IgD-negative memory B cell (primary cell): Measurements from ENCODE around the gene URB2. TPM values are rescaled to one million over a fixed set of nuclear protein-coding genes. Genes with fewer than 3 reads are reported as not detected.
"Not testable (repeated sequence)": the region's sequence is repeated elsewhere in the genome, so short reads cannot be mapped to it uniquely, and the experiment has no call there.

Experiments
- H3K27ac Mint-ChIP-seq, 3 donors: one replicate each; pipeline ENCODE4 v1.8.0; 2020 to 2022; ENCODE audit warnings: mild to moderate bottlenecking in 3 of 3, mixed read lengths in 3 of 3, moderate library complexity in 1 of 3
- H3K27me3 Mint-ChIP-seq: one replicate; pipeline ENCODE4 v1.8.0; 2021; ENCODE audit warnings: mixed read lengths
- H3K36me3 Mint-ChIP-seq: one replicate; pipeline ENCODE4 v1.8.0; 2020; ENCODE audit warnings: mild to moderate bottlenecking, mixed read lengths
- H3K4me1 Mint-ChIP-seq, 3 donors: one replicate each; pipeline ENCODE4 v1.8.0; 2020 to 2022; ENCODE audit warnings: mixed read lengths in 3 of 3, mild to moderate bottlenecking in 1 of 3
- H3K4me3 Mint-ChIP-seq, 4 donors: one replicate each; pipeline ENCODE4 v1.8.0; 2020 to 2022; ENCODE audit warnings: mild to moderate bottlenecking in 4 of 4, mixed read lengths in 4 of 4, moderate library complexity in 3 of 4
- H3K9me3 Mint-ChIP-seq, 3 donors: one replicate each; pipeline ENCODE4 v1.8.0; 2020 to 2021; ENCODE audit warnings: mixed read lengths in 3 of 3, mild to moderate bottlenecking in 1 of 3
- polyA plus RNA-seq: library from polyadenylated mRNA; unstranded; fragments of 300-500 nt; fragmentation: Illumina TruSeq; gene quantifications from one replicate; pipeline ENCODE4 v1.2.3, GENCODE V29; 2021

The URB2 gene
- 5.6 TPM for polyA plus RNA-seq

DNA sequence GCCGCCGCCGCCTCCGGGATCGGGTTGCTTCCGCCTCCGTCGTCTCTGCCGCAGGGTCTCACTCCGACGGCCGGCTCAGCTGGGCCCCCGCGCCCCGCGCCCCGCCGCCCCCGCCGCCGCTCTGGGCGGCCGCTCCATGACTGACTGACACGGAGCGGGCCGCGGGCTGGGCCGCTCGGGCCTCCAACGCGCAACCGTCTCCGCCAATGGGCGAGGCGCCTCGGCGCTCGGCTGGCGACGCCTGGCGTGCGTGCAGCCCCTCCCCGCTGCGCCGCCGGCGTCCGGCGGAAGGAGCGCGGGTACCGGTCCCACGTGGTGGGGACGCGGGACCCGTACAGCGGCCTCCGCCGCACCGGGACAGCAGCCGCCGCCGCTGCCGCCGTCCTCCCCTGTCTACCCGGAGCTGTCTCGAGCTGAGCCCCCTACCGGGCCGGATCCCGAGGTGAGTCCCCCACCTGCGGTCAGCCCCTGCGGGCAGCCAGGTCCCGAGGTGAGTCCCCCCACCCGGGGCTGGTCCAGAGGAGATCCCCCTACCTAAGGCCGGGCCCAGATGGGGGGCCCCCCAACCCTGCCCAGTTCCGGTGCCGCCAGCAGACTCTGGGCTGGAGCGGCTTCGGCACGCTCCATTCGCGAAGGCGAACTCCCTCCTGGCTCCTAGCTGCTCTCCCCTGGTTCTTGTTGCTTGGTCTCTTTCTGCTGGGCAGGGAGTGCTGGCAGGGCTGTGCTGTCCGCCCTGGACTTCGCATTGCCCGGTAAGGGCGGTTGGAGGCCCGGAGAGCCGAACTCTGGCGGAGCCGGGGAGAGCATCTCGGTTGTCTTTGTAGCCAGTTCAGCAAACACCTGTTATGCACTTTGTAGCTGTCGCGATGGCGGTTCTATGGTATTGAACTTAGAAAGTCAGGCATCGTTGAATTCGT, at the start of gene URB2, which contains the start of gene TAF5L:
TSS of gene URB2 (plus strand) at position 333 of the 917 bp plus-strand sequence. CDS start 1,387 bp downstream, outside the sequence.
TSS of gene TAF5L (minus strand) at position 208 of the 917 bp plus-strand sequence. CDS start 11,640 bp downstream, outside the sequence.
- H3K4me3 Mint-ChIP-seq: peak within 1 kb of the TSS; percentile 92 to 99 (median 98)
- no peaks in the 10 kb centered on the region for H3K9me3 Mint-ChIP-seq
- peak within 1 kb of the TSS; percentile 89 to 96 (median 93) for H3K27ac Mint-ChIP-seq
- no peaks in the 10 kb centered on the region for H3K27me3 Mint-ChIP-seq
- H3K4me1 Mint-ChIP-seq: peaks cover 13 to 37% (median 35%) of the 10 kb centered on the region in 3 donors
- H3K36me3 Mint-ChIP-seq: peaks cover 4% of the 10 kb centered on the region

DNA sequence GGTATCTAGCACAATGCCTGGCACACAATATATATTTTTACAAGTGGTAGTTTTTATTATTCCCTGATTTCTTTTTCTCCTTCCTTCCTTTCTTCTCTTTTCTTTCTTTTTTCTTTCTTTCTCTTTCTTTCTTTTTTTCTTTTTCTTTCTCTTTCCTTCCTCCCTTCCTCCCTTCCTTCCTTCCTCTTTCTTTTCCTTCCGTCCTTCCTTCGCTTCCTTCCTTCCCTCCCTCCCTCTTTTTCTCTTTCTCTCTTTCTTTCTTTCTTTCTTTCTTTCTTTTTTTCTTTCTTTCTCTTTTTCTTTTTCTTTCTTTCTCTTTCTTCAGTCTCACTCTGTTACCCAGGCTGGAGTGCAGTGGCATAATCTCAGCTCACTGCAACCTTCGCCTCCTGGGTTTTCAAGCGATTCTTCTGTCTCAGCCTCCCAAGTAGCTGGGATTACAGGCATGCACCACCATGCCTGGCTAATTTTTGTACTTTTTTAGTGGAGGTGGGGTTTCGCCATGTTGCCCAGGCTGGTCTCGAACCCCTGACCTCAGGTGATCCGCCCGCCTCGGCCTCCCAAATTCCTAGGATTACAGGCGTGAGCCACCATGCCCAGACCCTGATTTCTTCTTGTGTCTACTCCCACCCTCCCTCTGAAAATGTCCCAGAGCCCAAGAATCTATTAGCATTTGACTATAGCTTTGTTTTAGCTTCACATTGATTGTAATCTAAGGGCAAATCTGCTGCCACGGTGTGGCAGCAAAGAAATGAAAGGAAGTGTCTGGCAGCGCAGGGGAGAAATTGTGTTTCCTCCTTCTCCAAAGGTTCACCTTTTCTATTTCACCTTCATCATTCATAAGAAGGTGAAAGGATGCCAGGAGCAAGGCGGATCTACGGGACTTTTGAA, 47.6 kb upstream of the URB2 start:
- Mint-ChIP-seq H3K27me3 (no peaks in the 10 kb centered on the region), H3K9me3 (no peaks in the 10 kb centered on the region), H3K27ac (no peak overlapping the region), H3K36me3 (no peaks in the 10 kb centered on the region), H3K4me3 (peak overlapping the region in 3 of 4 donors; percentile 72 to 90 (median 89)), H3K4me1 (peaks cover 9 to 12% (median 11%) of the 10 kb centered on the region in 3 donors)

DNA sequence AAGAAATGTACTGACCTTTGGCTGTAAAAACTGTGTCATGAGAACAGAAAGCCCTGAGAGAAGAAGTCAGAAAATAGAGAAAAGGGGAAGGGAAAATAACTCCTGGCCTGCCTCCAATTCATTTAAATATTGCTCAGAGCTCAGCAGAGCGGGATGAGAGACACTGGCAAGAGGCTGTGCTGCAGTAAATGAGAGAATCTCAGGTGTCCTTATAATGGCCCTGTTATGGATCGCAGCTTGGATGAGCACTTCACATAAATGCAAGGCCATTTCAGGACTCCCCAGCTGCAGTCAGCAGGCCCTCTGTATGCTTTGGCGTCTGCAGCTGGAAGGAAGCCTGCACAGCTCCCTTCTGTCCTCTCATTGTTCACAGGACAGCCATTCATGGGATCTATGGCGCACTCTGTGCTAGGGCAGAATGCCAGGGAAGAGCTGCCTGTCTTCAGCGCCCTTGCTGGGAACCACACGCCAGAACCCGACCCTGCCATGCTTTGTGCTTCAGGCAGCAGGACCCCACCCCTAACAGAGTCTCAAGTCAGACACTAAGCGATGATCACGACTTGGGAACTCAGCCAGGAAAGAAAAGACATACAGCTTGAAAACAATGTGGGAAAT, 46.9 kb upstream of the URB2 start:
- Mint-ChIP-seq H3K4me1 (peaks cover 9 to 12% (median 11%) of the 10 kb centered on the region in 3 donors), H3K27me3 (no peaks in the 10 kb centered on the region), H3K4me3 (peak overlapping the region in 3 of 4 donors; percentile 72 to 90 (median 89)), H3K9me3 (no peaks in the 10 kb centered on the region), H3K36me3 (no peaks in the 10 kb centered on the region), H3K27ac (peak overlapping the region in 2 of 3 donors; percentile 48 to 55)

DNA sequence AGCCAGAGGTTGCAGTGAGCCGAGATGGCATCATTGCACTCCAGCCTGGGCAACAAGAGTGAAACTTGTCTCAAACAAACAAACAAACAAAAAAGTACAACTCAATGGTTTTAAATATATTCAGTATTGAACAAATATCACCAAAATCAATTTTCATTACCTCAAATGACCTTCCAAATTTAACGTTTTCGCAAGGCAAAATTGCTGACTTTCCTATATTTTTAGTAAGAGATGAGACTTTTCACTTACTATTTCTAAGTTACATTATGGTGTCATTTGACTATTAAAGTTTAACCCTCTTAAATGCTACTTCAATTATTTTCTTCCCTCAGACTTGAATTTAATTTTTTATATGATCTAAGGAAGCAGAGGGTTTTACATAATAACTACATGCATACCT, 44.6 kb upstream of the URB2 start:
- H3K27me3 Mint-ChIP-seq: no peaks in the 10 kb centered on the region
- H3K9me3 Mint-ChIP-seq: no peaks in the 10 kb centered on the region
- peaks cover 9 to 12% (median 11%) of the 10 kb centered on the region in 3 donors for H3K4me1 Mint-ChIP-seq
- no peak overlapping the region for H3K27ac Mint-ChIP-seq
- no peak overlapping the region for H3K4me3 Mint-ChIP-seq
- H3K36me3 Mint-ChIP-seq: no peaks in the 10 kb centered on the region

DNA sequence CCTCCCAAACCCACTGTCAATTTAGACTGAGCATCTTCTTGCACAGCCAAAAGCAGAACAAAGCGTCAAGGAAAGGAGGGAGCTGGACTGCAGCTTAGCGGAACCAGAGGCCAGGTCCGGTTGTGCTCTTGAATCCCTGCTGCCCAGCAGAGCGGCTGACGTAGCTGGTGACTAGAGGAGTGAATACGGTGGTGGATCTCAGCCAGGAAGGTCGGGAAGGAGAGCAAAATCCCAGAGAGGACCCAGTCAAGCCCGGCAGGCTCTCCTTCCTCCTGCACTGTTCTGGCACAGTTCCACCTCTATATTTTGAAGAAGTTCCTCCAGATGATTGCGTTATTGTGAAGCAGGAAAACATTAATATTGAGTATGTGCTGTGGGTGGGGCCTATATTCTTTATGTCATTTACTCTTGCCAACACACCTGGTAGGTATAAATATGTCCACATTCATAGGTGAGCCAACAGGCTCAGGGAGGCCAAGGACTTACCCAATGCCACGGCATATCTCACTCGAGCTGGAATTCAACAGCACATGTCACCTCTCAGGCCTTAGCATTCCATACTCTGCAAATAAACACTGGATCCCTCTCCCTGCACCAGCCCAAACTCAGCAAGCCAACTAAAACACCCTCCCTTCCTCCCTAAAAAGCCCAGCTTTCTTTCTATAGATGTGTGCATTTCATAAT, 43.9 kb upstream of the URB2 start:
- no peaks in the 10 kb centered on the region for H3K36me3 Mint-ChIP-seq
- H3K4me1 Mint-ChIP-seq: peaks cover 9 to 12% (median 12%) of the 10 kb centered on the region in 3 donors
- no peaks in the 10 kb centered on the region for H3K9me3 Mint-ChIP-seq
- H3K27me3 Mint-ChIP-seq: no peaks in the 10 kb centered on the region
- no peak overlapping the region for H3K27ac Mint-ChIP-seq
- no peak overlapping the region for H3K4me3 Mint-ChIP-seq

DNA sequence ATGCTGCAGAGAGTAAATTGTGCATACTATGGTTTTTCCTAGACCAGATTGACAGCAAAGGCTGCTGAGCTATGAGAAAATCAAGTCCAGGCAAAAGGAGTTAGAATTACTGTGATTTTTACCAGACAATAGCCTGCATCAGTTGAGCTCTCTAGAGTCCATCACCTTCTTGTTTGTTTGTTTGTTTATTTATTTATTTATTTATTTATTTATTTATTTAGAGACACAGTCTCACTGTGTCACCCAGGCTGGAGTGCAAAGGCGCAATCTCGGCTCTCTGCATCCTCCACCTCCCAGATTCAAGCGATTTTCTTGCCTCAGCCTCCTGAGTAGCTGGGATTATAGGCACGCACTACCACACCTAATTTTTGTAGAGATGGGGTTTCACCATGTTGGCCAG, 43.3 kb upstream of the URB2 start:
- Mint-ChIP-seq H3K36me3 (no peaks in the 10 kb centered on the region), H3K4me3 (no peak overlapping the region), H3K27me3 (no peaks in the 10 kb centered on the region), H3K4me1 (peaks cover 9 to 14% (median 12%) of the 10 kb centered on the region in 3 donors), H3K27ac (no peak overlapping the region), H3K9me3 (no peaks in the 10 kb centered on the region)

DNA sequence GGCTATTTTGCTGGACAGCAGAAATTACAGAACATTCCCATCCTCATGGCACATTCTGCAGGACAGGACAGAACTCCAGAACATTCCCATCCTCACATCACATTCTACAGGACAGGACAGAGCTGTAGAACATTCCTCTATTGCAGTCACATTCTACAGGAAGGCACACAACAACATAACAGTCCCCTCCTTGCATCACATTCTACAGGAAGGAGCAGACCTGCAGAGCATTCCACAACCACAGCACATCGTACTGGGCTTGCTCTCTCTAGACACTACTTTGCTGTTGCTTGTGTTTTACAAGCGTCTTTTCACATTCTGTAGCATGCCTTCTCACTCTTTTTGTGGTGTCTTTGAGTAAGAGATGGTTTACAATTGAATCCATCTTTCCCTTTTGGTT, 40.7 kb upstream of the URB2 start:
- H3K36me3 Mint-ChIP-seq: peaks cover 2% of the 10 kb centered on the region
- no peak overlapping the region for H3K4me3 Mint-ChIP-seq
- H3K27ac Mint-ChIP-seq: no peak overlapping the region
- peaks cover 0 to 2% (median 0%) of the 10 kb centered on the region in 3 donors for H3K4me1 Mint-ChIP-seq
- H3K27me3 Mint-ChIP-seq: no peaks in the 10 kb centered on the region
- H3K9me3 Mint-ChIP-seq: no peaks in the 10 kb centered on the region

DNA sequence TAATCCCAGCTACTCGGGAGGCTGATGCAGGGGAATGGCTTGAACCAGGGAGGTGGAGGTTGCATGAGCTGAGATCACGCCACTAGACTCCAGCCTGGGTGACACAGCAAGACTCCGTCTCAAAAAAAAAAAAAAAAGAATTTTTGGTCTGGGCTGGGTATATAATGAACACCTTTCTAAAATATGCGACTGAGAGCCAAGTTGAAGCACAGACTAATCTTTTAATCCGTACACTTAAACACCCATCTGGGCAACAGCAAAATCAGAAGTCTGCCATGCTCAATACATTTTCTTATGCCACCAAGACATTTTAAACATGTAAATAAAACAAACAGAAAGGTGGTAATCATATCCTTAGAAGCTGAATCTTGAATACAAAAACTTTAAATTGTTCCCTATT, 35.9 kb upstream of the URB2 start:
- peak overlapping the region in 1 of 3 donors; percentile 19 for H3K27ac Mint-ChIP-seq
- no peaks in the 10 kb centered on the region for H3K27me3 Mint-ChIP-seq
- no peak overlapping the region for H3K4me3 Mint-ChIP-seq
- no peaks in the 10 kb centered on the region for H3K9me3 Mint-ChIP-seq
- peaks cover 0 to 2% (median 0%) of the 10 kb centered on the region in 3 donors for H3K4me1 Mint-ChIP-seq
- peaks cover 2% of the 10 kb centered on the region for H3K36me3 Mint-ChIP-seq

DNA sequence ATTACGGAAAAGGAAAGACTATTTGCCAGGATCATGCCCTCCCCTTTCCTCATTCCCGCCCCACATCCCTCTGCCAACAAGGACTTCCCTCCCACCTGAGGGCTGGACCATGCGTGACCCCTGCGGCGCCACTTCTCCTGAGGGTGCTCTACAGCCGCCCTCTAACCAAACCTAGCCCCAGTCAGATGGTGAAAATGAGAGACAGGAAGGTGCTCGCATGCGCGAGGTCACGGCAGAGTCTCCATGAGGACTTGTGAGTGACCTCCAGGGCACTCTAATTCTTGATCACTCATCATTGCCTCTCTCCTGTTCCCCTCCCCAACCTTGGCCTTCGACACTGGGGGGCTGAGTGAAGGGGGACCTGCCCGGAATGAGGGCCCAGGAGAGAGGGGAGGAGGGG, 32.2 kb upstream of the URB2 start:
- H3K36me3 Mint-ChIP-seq: peaks cover 6% of the 10 kb centered on the region
- no peaks in the 10 kb centered on the region for H3K27me3 Mint-ChIP-seq
- H3K9me3 Mint-ChIP-seq: no peaks in the 10 kb centered on the region
- no peak overlapping the region for H3K4me3 Mint-ChIP-seq
- H3K27ac Mint-ChIP-seq: no peak overlapping the region
- peaks cover 0 to 7% (median 2%) of the 10 kb centered on the region in 3 donors for H3K4me1 Mint-ChIP-seq

DNA sequence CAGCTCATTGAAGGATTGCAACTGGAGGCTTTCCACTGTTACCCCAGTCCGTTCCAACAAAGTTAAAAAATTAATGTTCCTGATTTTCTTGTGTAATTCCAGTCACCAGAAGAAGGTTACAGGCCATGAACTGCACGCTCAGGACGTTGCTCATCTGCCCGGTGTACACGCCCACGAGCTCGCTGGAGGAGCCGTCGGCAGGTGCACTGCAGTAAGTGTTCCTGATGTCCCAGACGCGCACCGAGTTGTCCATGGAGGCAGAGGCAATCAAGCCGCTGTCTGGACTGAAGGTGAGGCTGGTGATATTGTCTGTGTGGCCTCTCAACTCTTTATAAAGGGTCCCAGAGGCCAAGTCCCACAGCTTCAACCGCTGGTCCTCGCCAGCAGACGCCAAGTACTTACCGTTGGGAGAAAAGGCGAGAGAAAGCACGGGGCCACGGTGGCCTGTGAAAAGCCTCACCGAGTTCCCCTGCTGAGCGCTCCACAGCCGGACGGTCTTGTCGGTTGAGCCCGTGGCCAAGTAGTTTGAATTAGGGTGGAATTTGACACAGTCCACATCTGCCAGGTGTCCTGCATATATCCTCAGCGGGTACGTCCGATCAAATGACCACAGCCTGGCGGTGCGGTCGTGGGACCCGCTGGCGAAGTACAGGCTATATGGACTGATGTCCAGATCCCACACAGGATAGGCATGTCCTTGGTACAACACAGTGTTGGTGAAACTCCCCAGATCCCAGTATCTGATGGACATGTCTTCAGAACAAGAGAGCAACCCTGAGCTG, 31.6 kb upstream of the URB2 start:
- Mint-ChIP-seq H3K27ac (peak overlapping the region in 1 of 3 donors; percentile 50), H3K9me3 (no peaks in the 10 kb centered on the region), H3K27me3 (no peaks in the 10 kb centered on the region), H3K36me3 (peaks cover 4% of the 10 kb centered on the region), H3K4me1 (peaks cover 0 to 7% (median 3%) of the 10 kb centered on the region in 3 donors), H3K4me3 (no peak overlapping the region)

DNA sequence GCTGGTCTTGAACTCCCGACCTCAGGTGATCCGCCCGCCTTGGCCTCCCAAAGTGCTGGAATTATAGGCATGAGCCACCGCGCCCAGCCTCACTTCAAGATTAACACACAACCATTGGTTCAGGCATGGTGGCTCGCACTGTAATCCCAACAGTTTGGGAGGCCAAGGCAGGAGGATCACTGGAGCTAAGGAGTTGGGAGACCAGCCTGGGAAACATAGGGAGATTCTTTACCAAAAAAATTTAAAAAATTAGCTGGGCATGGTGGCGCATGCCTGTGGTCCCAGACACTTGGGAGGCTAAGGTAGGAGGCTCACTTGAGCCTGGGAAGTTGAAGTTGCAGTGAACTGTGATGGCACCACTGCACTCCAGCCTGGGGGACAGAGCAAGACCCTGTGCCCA, 30.2 kb upstream of the URB2 start:
- not testable (repeated sequence) for H3K4me3 Mint-ChIP-seq, H3K36me3 Mint-ChIP-seq, H3K27ac Mint-ChIP-seq, H3K4me1 Mint-ChIP-seq, H3K9me3 Mint-ChIP-seq, H3K27me3 Mint-ChIP-seq

DNA sequence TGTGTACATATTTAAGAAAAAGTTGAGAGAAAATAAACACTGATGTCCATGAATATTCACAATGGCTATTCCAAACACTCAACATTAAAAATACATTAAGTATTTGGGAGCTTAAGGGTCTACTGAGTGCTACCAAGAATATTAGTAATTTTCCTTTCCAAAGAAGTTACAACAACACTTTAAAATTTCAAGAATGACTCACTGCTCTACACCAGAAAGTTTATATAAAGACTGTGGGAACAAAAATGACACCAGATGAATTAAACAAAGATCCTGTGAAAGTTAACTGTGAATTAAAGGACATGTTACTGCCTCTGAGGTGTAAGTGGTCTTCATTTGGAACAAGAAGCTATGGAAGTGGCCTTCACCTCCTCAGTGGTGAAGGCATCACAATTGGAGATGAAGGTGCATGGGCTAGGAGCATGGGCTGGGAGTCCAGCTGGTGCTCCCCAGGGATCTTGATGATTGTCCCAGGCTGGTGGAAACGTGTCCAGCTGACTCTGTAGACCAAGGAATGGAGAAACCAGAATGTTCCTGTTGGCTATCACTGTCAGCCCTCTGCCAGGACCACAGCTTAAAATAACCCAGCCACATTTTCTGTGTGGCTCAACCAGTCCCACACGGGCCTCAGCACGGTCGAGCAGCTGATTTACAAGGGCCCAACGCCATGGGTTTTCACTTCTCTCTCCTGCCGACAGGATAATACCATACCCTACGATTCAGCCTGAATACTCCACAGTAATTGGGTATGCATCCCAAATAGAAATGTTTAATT, 28.9 kb upstream of the URB2 start:
- H3K4me3 Mint-ChIP-seq: no peak overlapping the region
- H3K36me3 Mint-ChIP-seq: peaks cover 8% of the 10 kb centered on the region
- H3K9me3 Mint-ChIP-seq: no peaks in the 10 kb centered on the region
- H3K4me1 Mint-ChIP-seq: peaks cover 0 to 7% (median 3%) of the 10 kb centered on the region in 3 donors
- no peak overlapping the region for H3K27ac Mint-ChIP-seq
- H3K27me3 Mint-ChIP-seq: no peaks in the 10 kb centered on the region

DNA sequence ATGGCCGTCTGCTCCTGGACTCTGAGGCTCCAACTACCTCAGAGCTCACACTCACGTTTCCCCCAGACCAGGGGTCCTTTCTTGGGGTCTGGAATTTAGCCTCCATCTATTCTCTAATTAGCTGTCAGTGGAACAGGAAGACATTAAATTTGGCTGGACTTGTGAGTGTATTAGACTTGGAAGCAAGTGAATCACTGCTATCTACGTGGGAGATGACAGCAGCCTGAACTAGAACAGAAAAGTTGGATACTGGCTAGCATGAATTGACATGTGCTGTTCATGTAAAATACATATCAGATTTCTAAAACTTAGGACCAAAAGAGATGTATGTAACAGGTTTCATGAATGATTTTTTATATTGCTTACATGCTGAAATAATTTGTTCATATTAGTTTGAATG, 28.2 kb upstream of the URB2 start:
- Mint-ChIP-seq H3K27me3 (no peaks in the 10 kb centered on the region), H3K27ac (peak overlapping the region in 1 of 3 donors; percentile 39), H3K36me3 (peaks cover 8% of the 10 kb centered on the region), H3K4me1 (peaks cover 0 to 7% (median 3%) of the 10 kb centered on the region in 3 donors), H3K9me3 (no peaks in the 10 kb centered on the region), H3K4me3 (no peak overlapping the region)
